GM13977 (cell line): ENCODE measurements around the gene TRMT6.

Experiments used
- DNase-seq: peaks from one replicate; pipeline ENCODE4 v3.0.0; 2012; ENCODE audit warnings: low spot score
- CTCF ChIP-seq: IDR thresholded peaks from 2 replicates; pipeline ENCODE4 v1.5.1; 2012; ENCODE audit warnings: mild to moderate bottlenecking, control low read depth; ENCODE audit not compliant: insufficient read depth; ENCODE audit errors: extremely low read depth, missing control alignments
- in situ Hi-C: fragments of 300-500 bp; cut with MboI; formaldehyde crosslinking; loops from one replicate; pipeline ENCODE4 v1.12.0; 2022; ENCODE audit warnings: low sequenced_read_pairs, low pct_unique_long_range_greater_than_20kb, mixed read lengths, inconsistent platforms; ENCODE audit not compliant: unreplicated experiment

TRMT6 gene

GRCh38 chr20:5987383-5987782 lies 37.0 kb upstream of the TRMT6 start:
- in situ Hi-C loops: no loop called here
- no peak for TF ChIP-seq CTCF
- no peak for DNase-seq

GRCh38 chr20:5980720-5981538 lies 30.6 kb upstream of the TRMT6 start:
- no peak for DNase-seq
- in situ Hi-C loops: no loop called here
- TF ChIP-seq CTCF: no peak

GRCh38 chr20:5979801-5980200 lies 29.5 kb upstream of the TRMT6 start:
- DNase-seq: no peak
- no peak for TF ChIP-seq CTCF
- in situ Hi-C loops: no loop called here

- no peak for TF ChIP-seq CTCF
- DNase-seq: no peak
- in situ Hi-C loops: no loop called here
Observed at GRCh38 chr20:5977975-5978374, 27.6 kb upstream of the TRMT6 start.

GRCh38 chr20:5977223-5977622 lies 26.9 kb upstream of the TRMT6 start:
- no peak for DNase-seq
- TF ChIP-seq CTCF: no peak
- in situ Hi-C loops: no loop called here

- DNase-seq: no peak
- TF ChIP-seq CTCF: no peak
- in situ Hi-C loops: no loop called here
Observed at GRCh38 chr20:5975778-5976177, 25.4 kb upstream of the TRMT6 start.
